ENCODE results near the gene FTSJ3.

FTSJ3 gene

GRCh38 chr17:63842540-63843386 is 15.3 kb upstream of the FTSJ3 start, which contains the start of gene SMARCD2:
TSS of gene SMARCD2 (minus strand) at chr17:63842685. CDS start at chr17:63842674, 11 bp downstream.
- H3K9me3 ChIP-seq (ENCODE audit: control extremely low read depth in 1 of 5, control insufficient read depth in 4 of 5, insufficient read depth in 2 of 5, low read depth in 1 of 5, low read length in 4 of 5) = no peaks in the 10 kb centered on the region
- peaks cover 0 to 4% (median 0%) of the 10 kb centered on the region in 4 experiments for H3K36me3 ChIP-seq (ENCODE audit: control insufficient read depth in 4 of 4, insufficient read depth in 4 of 4, low read length in 3 of 4)
- peak within 1 kb of the TSS; percentile 72 to 90 (median 86) for H3K4me3 ChIP-seq (ENCODE audit: control insufficient read depth in 1 of 7, extremely low read depth in 1 of 7, insufficient read depth in 4 of 7, low read depth in 2 of 7, low read length in 6 of 7)
- WGBS (ENCODE audit: insufficient coverage) = 0% methylated on average over 73 of the region's 92 CpGs
- DNase-seq = peak; percentile 98 to 99 (median 99)
- POLR2A ChIA-PET = interaction anchor here (0.7 to 1.0 kb wide), 2 partner anchors 60 to 656 kb away, joined by 3 read pairs; no protein-coding TSS in a partner anchor
- peaks cover 17 to 49% (median 47%) of the 10 kb centered on the region in 4 experiments for H3K4me1 ChIP-seq (ENCODE audit: control extremely low read depth in 1 of 4, control insufficient read depth in 4 of 4, insufficient read depth in 4 of 4, low read length in 3 of 4)
- peak within 1 kb of the TSS; percentile 61 to 86 for H3K27ac ChIP-seq (ENCODE audit: insufficient read depth in 1 of 2, low read depth in 1 of 2, low read length in 2 of 2, poor library complexity in 1 of 2, severe bottlenecking in 2 of 2)
- CTCF ChIA-PET = interaction anchor here (0.8 to 4.7 kb wide), 10 partner anchors 8 to 26 kb away, joined by 3 to 27 read pairs (median 4); no protein-coding TSS in a partner anchor
- no peaks in the 10 kb centered on the region for H3K27me3 ChIP-seq (replicated peaks in 2 of 5; ENCODE audit: control insufficient read depth in 4 of 5, insufficient read depth in 5 of 5, low read length in 4 of 5)

GRCh38 chr17:63842173-63842539 is 14.7 kb upstream of the FTSJ3 start:
- ChIA-PET CTCF (interaction anchor here (0.9 to 6.1 kb wide), 3 partner anchors 12 to 16 kb away, joined by 3 to 51 read pairs (median 5); partner anchors contain the start of gene FTSJ3), POLR2A (interaction anchor here (1.1 kb wide), 1 partner anchor 69 kb away, joined by 3 read pairs; the partner anchor contains the start of genes CCDC47 and DDX42)
- peak overlapping the region; percentile 72 to 90 (median 86) for H3K4me3 ChIP-seq (ENCODE audit: control insufficient read depth in 1 of 7, extremely low read depth in 1 of 7, insufficient read depth in 4 of 7, low read depth in 2 of 7, low read length in 6 of 7)
- peaks cover 0 to 10% (median 3%) of the 10 kb centered on the region in 4 experiments for H3K36me3 ChIP-seq (ENCODE audit: control insufficient read depth in 4 of 4, insufficient read depth in 4 of 4, low read length in 3 of 4)
- peak overlapping the region; percentile 50 to 86 for H3K27ac ChIP-seq (ENCODE audit: insufficient read depth in 1 of 2, low read depth in 1 of 2, low read length in 2 of 2, poor library complexity in 1 of 2, severe bottlenecking in 2 of 2)
- H3K27me3 ChIP-seq (replicated peaks in 2 of 5; ENCODE audit: control insufficient read depth in 4 of 5, insufficient read depth in 5 of 5, low read length in 4 of 5) = no peaks in the 10 kb centered on the region
- H3K9me3 ChIP-seq (ENCODE audit: control extremely low read depth in 1 of 5, control insufficient read depth in 4 of 5, insufficient read depth in 2 of 5, low read depth in 1 of 5, low read length in 4 of 5) = no peaks in the 10 kb centered on the region
- DNase-seq = no peak
- H3K4me1 ChIP-seq (ENCODE audit: control extremely low read depth in 1 of 4, control insufficient read depth in 4 of 4, insufficient read depth in 4 of 4, low read length in 3 of 4) = peaks cover 17 to 50% (median 47%) of the 10 kb centered on the region in 4 experiments
- WGBS (ENCODE audit: insufficient coverage) = 0% methylated on average over 34 of the region's 36 CpGs

GRCh38 chr17:63841350-63842172 is 14.1 kb upstream of the FTSJ3 start:
- Histone ChIP-seq H3K36me3 (ENCODE audit: control insufficient read depth in 4 of 4, insufficient read depth in 4 of 4, low read length in 3 of 4) (peaks cover 0 to 16% (median 8%) of the 10 kb centered on the region in 4 experiments), H3K27ac (ENCODE audit: insufficient read depth in 1 of 2, low read depth in 1 of 2, low read length in 2 of 2, poor library complexity in 1 of 2, severe bottlenecking in 2 of 2) (peak overlapping the region; percentile 50 to 86), H3K4me3 (ENCODE audit: control insufficient read depth in 1 of 7, extremely low read depth in 1 of 7, insufficient read depth in 4 of 7, low read depth in 2 of 7, low read length in 6 of 7) (peak overlapping the region; percentile 72 to 90 (median 86)), H3K27me3 (replicated peaks in 2 of 5; ENCODE audit: control insufficient read depth in 4 of 5, insufficient read depth in 5 of 5, low read length in 4 of 5) (no peaks in the 10 kb centered on the region), H3K9me3 (ENCODE audit: control extremely low read depth in 1 of 5, control insufficient read depth in 4 of 5, insufficient read depth in 2 of 5, low read depth in 1 of 5, low read length in 4 of 5) (no peaks in the 10 kb centered on the region), H3K4me1 (ENCODE audit: control extremely low read depth in 1 of 4, control insufficient read depth in 4 of 4, insufficient read depth in 4 of 4, low read length in 3 of 4) (peaks cover 17 to 50% (median 47%) of the 10 kb centered on the region in 4 experiments)
- no peak for DNase-seq
- ChIA-PET POLR2A (interaction anchor here (1.1 to 1.3 kb wide), 2 partner anchors 9 to 68 kb away, joined by 3 to 4 read pairs; partner anchors contain the start of genes CCDC47 and DDX42), CTCF (interaction anchor here (0.9 to 6.1 kb wide), 3 partner anchors 11 to 15 kb away, joined by 3 to 51 read pairs (median 5); partner anchors contain the start of gene FTSJ3)
- 11% methylated on average over 25 of the region's 26 CpGs for WGBS (ENCODE audit: insufficient coverage)

GRCh38 chr17:63840591-63841349 is 13.3 kb upstream of the FTSJ3 start:
- H3K4me1 ChIP-seq (ENCODE audit: control extremely low read depth in 1 of 4, control insufficient read depth in 4 of 4, insufficient read depth in 4 of 4, low read length in 3 of 4) = peaks cover 17 to 50% (median 47%) of the 10 kb centered on the region in 4 experiments
- H3K27me3 ChIP-seq (replicated peaks in 2 of 5; ENCODE audit: control insufficient read depth in 4 of 5, insufficient read depth in 5 of 5, low read length in 4 of 5) = no peaks in the 10 kb centered on the region
- no peak for DNase-seq
- peak overlapping the region; percentile 72 to 90 (median 86) for H3K4me3 ChIP-seq (ENCODE audit: control insufficient read depth in 1 of 7, extremely low read depth in 1 of 7, insufficient read depth in 4 of 7, low read depth in 2 of 7, low read length in 6 of 7)
- peaks cover 0 to 23% (median 14%) of the 10 kb centered on the region in 4 experiments for H3K36me3 ChIP-seq (ENCODE audit: control insufficient read depth in 4 of 4, insufficient read depth in 4 of 4, low read length in 3 of 4)
- CTCF ChIA-PET = interaction anchor here (0.9 to 6.1 kb wide), 4 partner anchors 8 to 25 kb away, joined by 3 to 51 read pairs (median 4); partner anchors contain the start of gene FTSJ3
- no peaks in the 10 kb centered on the region for H3K9me3 ChIP-seq (ENCODE audit: control extremely low read depth in 1 of 5, control insufficient read depth in 4 of 5, insufficient read depth in 2 of 5, low read depth in 1 of 5, low read length in 4 of 5)
- peak overlapping the region in 1 of 2 experiments; percentile 86 for H3K27ac ChIP-seq (ENCODE audit: insufficient read depth in 1 of 2, low read depth in 1 of 2, low read length in 2 of 2, poor library complexity in 1 of 2, severe bottlenecking in 2 of 2)
- POLR2A ChIA-PET = interaction anchor here (0.6 to 1.3 kb wide), 3 partner anchors 8 to 74 kb away, joined by 3 to 4 read pairs (median 3); partner anchors contain the start of genes CCDC47 and DDX42
- WGBS (ENCODE audit: insufficient coverage) = 88% methylated on average over 2 of the region's 4 CpGs

GRCh38 chr17:63838631-63839171 is 11.2 kb upstream of the FTSJ3 start:
- H3K27ac ChIP-seq (ENCODE audit: insufficient read depth in 1 of 2, low read depth in 1 of 2, low read length in 2 of 2, poor library complexity in 1 of 2, severe bottlenecking in 2 of 2) = peak overlapping the region in 1 of 2 experiments; percentile 86
- H3K4me3 ChIP-seq (ENCODE audit: control insufficient read depth in 1 of 7, extremely low read depth in 1 of 7, insufficient read depth in 4 of 7, low read depth in 2 of 7, low read length in 6 of 7) = peak overlapping the region in 3 of 7 experiments; percentile 28 to 59 (median 52)
- H3K9me3 ChIP-seq (ENCODE audit: control extremely low read depth in 1 of 5, control insufficient read depth in 4 of 5, insufficient read depth in 2 of 5, low read depth in 1 of 5, low read length in 4 of 5) = no peaks in the 10 kb centered on the region
- H3K27me3 ChIP-seq (replicated peaks in 2 of 5; ENCODE audit: control insufficient read depth in 4 of 5, insufficient read depth in 5 of 5, low read length in 4 of 5) = no peaks in the 10 kb centered on the region
- WGBS (ENCODE audit: insufficient coverage) = 10% methylated on average over 3 of the region's 7 CpGs
- ChIA-PET POLR2A (interaction anchor here (1.0 to 1.1 kb wide), 2 partner anchors 9 to 137 kb away, joined by 3 read pairs; no protein-coding TSS in a partner anchor), CTCF (interaction anchor here (0.5 to 6.1 kb wide), 7 partner anchors 8 to 87 kb away, joined by 3 to 51 read pairs (median 3); partner anchors contain the start of gene FTSJ3)
- peak in 1 of 3 donors; percentile 36 for DNase-seq
- H3K4me1 ChIP-seq (ENCODE audit: control extremely low read depth in 1 of 4, control insufficient read depth in 4 of 4, insufficient read depth in 4 of 4, low read length in 3 of 4) = peaks cover 10 to 53% (median 48%) of the 10 kb centered on the region in 4 experiments
- peaks cover 0 to 41% (median 28%) of the 10 kb centered on the region in 4 experiments for H3K36me3 ChIP-seq (ENCODE audit: control insufficient read depth in 4 of 4, insufficient read depth in 4 of 4, low read length in 3 of 4)
